Neuronal stem cell (in vitro differentiated cells): ENCODE data around the gene ESPN.

Source experiments
- DNase-seq: peaks from one replicate; pipeline ENCODE4 v3.0.0-alpha.2; 2013; ENCODE audit warnings: low spot score
- H2AFZ ChIP-seq: one replicate; pipeline ENCODE4 v1.6.1; 2013; ENCODE audit warnings: mild to moderate bottlenecking, low read length, inconsistent platforms
- H2AK5ac ChIP-seq: 2 replicates; pipeline ENCODE4 v1.6.1; 2013; ENCODE audit warnings: low read depth, mild to moderate bottlenecking, inconsistent platforms, low read length, moderate library complexity, mixed read lengths
- H2BK120ac ChIP-seq: 2 replicates; pipeline ENCODE4 v1.6.1; 2013; ENCODE audit warnings: low read depth, mild to moderate bottlenecking, inconsistent platforms, low read length, moderate library complexity, mixed read lengths
- H2BK12ac ChIP-seq: one replicate; pipeline ENCODE4 v1.6.1; 2013; ENCODE audit warnings: low read length, inconsistent platforms
- H2BK15ac ChIP-seq: 2 replicates; pipeline ENCODE4 v1.6.1; 2013; ENCODE audit warnings: mild to moderate bottlenecking, low read length, inconsistent platforms, mixed read lengths
- H2BK5ac ChIP-seq: one replicate; pipeline ENCODE4 v1.6.1; 2013; ENCODE audit warnings: inconsistent platforms, mild to moderate bottlenecking, low read length, moderate library complexity
- H3K14ac ChIP-seq: one replicate; pipeline ENCODE4 v1.6.1; 2013; ENCODE audit warnings: low read length, inconsistent platforms
- H3K18ac ChIP-seq: 2 replicates; pipeline ENCODE4 v1.6.1; 2013; ENCODE audit warnings: low read length, inconsistent platforms
- H3K23ac ChIP-seq: 2 replicates; pipeline ENCODE4 v1.6.1; 2013; ENCODE audit warnings: low read depth, mild to moderate bottlenecking, mixed read lengths, low read length, inconsistent platforms; ENCODE audit not compliant: poor library complexity
- H3K27ac ChIP-seq: replicated peaks from 3 replicates; pipeline ENCODE4 v1.5.1; 2013; ENCODE audit warnings: low read length, inconsistent platforms
- H3K27me3 ChIP-seq, 3 experiments: 2 replicates each; pipeline ENCODE4 v1.6.1; 2013; ENCODE audit warnings: low read length in 3 of 3, mild to moderate bottlenecking in 2 of 3, inconsistent platforms in 1 of 3, low read depth in 1 of 3, mixed read lengths in 1 of 3, moderate library complexity in 1 of 3; ENCODE audit not compliant: control insufficient read depth in 3 of 3, insufficient read depth in 3 of 3
- H3K36me3 ChIP-seq, 2 donors: replicated peaks in 1 of 2; 2 replicates each; pipeline ENCODE4 v1.6.1; 2013; ENCODE audit warnings: low read length in 2 of 2; ENCODE audit not compliant: control insufficient read depth in 2 of 2, insufficient read depth in 2 of 2
- H3K4ac ChIP-seq: 2 replicates; pipeline ENCODE4 v1.6.1; 2013; ENCODE audit warnings: inconsistent platforms, mild to moderate bottlenecking, low read length, moderate library complexity
- H3K4me1 ChIP-seq, 2 donors: 1 replicate in 1 of 2; 2 replicates in 1 of 2; pipeline ENCODE4 v1.6.1; 2013; ENCODE audit warnings: low read length in 2 of 2, low read depth in 1 of 2; ENCODE audit not compliant: control insufficient read depth in 2 of 2, insufficient read depth in 1 of 2
- H3K4me2 ChIP-seq: one replicate; pipeline ENCODE4 v1.6.1; 2013; ENCODE audit warnings: mild to moderate bottlenecking, low read length, inconsistent platforms; ENCODE audit not compliant: insufficient read depth, poor library complexity, severe bottlenecking
- H3K4me3 ChIP-seq, 2 donors: 2 replicates each; pipeline ENCODE4 v1.5.1; 2013; ENCODE audit warnings: low read length in 2 of 2, mild to moderate bottlenecking in 2 of 2, inconsistent platforms in 1 of 2, moderate library complexity in 1 of 2
- H3K79me1 ChIP-seq: one replicate; pipeline ENCODE4 v1.6.1; 2013; ENCODE audit warnings: low read depth, mild to moderate bottlenecking, inconsistent platforms, low read length, moderate library complexity
- H3K9ac ChIP-seq: one replicate; pipeline ENCODE4 v1.6.1; 2013; ENCODE audit warnings: mild to moderate bottlenecking, low read depth, low read length, inconsistent platforms; ENCODE audit not compliant: poor library complexity
- H3K9me3 ChIP-seq, 2 donors: replicated peaks in 1 of 2; 2 replicates each; pipeline versions ENCODE3 to v1.6.1; 2013; ENCODE audit warnings: low read length in 2 of 2, mild to moderate bottlenecking in 2 of 2, inconsistent platforms in 1 of 2, low read depth in 1 of 2, mixed read lengths in 1 of 2, moderate library complexity in 1 of 2; ENCODE audit not compliant: control insufficient read depth in 2 of 2, insufficient read depth in 1 of 2
- H4K8ac ChIP-seq: one replicate; pipeline ENCODE4 v1.6.1; 2013; ENCODE audit warnings: low read depth, mild to moderate bottlenecking, inconsistent platforms, low read length, moderate library complexity
- H4K91ac ChIP-seq: one replicate; pipeline ENCODE4 v1.6.1; 2013; ENCODE audit warnings: low read length, low read depth, mild to moderate bottlenecking, inconsistent platforms; ENCODE audit not compliant: poor library complexity
- WGBS, 2 donors: extraction: QIAGEN DNeasy Blood & Tissue Kit; methylation state at CpG; one replicate each; pipeline ENCODE4 v1.1.7; 2013; ENCODE audit warnings: missing lambda C conversion rate in 2 of 2, mixed read lengths in 1 of 2; ENCODE audit not compliant: insufficient read length in 2 of 2, insufficient replicate concordance in 1 of 2; ENCODE audit errors: extremely low coverage in 2 of 2; 5-methylcytosine and 5-hydroxymethylcytosine counted together

Gene ESPN

GRCh38 chr1:6461538-6462411 lies 37.2 kb downstream of the ESPN start:
- Histone ChIP-seq H3K14ac (no peak overlapping the region), H3K27ac (no peak overlapping the region), H3K9me3 (peaks cover 0 to 3% of the 10 kb centered on the region in 2 donors), H2AFZ (no peak overlapping the region), H3K23ac (peak overlapping the region; percentile 93), H3K4ac (no peak overlapping the region), H2BK15ac (no peak overlapping the region), H3K27me3 (peaks cover 0 to 9% (median 0%) of the 10 kb centered on the region in 3 experiments), H2BK5ac (peak overlapping the region; percentile 66), H3K79me1 (peaks cover 5% of the 10 kb centered on the region), H3K9ac (no peak overlapping the region), H4K91ac (no peak overlapping the region), H3K4me3 (no peak overlapping the region), H2BK120ac (no peak overlapping the region), H3K4me2 (no peak overlapping the region), H2BK12ac (no peak overlapping the region), H3K36me3 (peaks cover 10 to 28% of the 10 kb centered on the region in 2 donors), H2AK5ac (no peak overlapping the region), H3K18ac (peak overlapping the region; percentile 48), H4K8ac (no peak overlapping the region), H3K4me1 (peaks cover 0 to 3% of the 10 kb centered on the region in 2 donors)
- WGBS, 2 donors: no CpG with 5 or more reads among the region's 48 CpGs
- no peak for DNase-seq

- no peak overlapping the region for H3K4me3 ChIP-seq
- H2BK5ac ChIP-seq: peak overlapping the region; percentile 66
- H3K18ac ChIP-seq: no peak overlapping the region
- H2BK15ac ChIP-seq: no peak overlapping the region
- H2AK5ac ChIP-seq: no peak overlapping the region
- no peak for DNase-seq
- no peak overlapping the region for H3K4me2 ChIP-seq
- peaks cover 0 to 3% of the 10 kb centered on the region in 2 donors for H3K4me1 ChIP-seq
- H3K4ac ChIP-seq: no peak overlapping the region
- peaks cover 0 to 11% (median 0%) of the 10 kb centered on the region in 3 experiments for H3K27me3 ChIP-seq
- H3K9me3 ChIP-seq: peaks cover 0 to 3% of the 10 kb centered on the region in 2 donors
- no peak overlapping the region for H2BK120ac ChIP-seq
- WGBS, 2 donors: no CpG with 5 or more reads among the region's 13 CpGs
- peak overlapping the region; percentile 73 for H3K23ac ChIP-seq
- no peak overlapping the region for H3K27ac ChIP-seq
- H4K91ac ChIP-seq: no peak overlapping the region
- H2BK12ac ChIP-seq: no peak overlapping the region
- H3K14ac ChIP-seq: peak overlapping the region; percentile 56
- no peak overlapping the region for H4K8ac ChIP-seq
- no peak overlapping the region for H3K9ac ChIP-seq
- peaks cover 10 to 34% of the 10 kb centered on the region in 2 donors for H3K36me3 ChIP-seq
- H2AFZ ChIP-seq: no peak overlapping the region
- peaks cover 3% of the 10 kb centered on the region for H3K79me1 ChIP-seq
Observed at GRCh38 chr1:6462412-6463119, 38.0 kb downstream of the ESPN start.

- no peak overlapping the region for H3K27ac ChIP-seq
- no peak overlapping the region for H3K4me2 ChIP-seq
- peaks cover 0 to 3% of the 10 kb centered on the region in 2 donors for H3K4me1 ChIP-seq
- no peak overlapping the region for H3K14ac ChIP-seq
- H3K36me3 ChIP-seq: peaks cover 10 to 39% of the 10 kb centered on the region in 2 donors
- no peak for DNase-seq
- H2BK5ac ChIP-seq: no peak overlapping the region
- no peak overlapping the region for H2BK12ac ChIP-seq
- no peak overlapping the region for H2BK15ac ChIP-seq
- no peak overlapping the region for H2AFZ ChIP-seq
- peaks cover 0 to 3% of the 10 kb centered on the region in 2 donors for H3K9me3 ChIP-seq
- no peak overlapping the region for H4K91ac ChIP-seq
- H3K4me3 ChIP-seq: no peak overlapping the region
- H3K79me1 ChIP-seq: peaks cover 3% of the 10 kb centered on the region
- H4K8ac ChIP-seq: no peak overlapping the region
- peak overlapping the region; percentile 73 for H3K23ac ChIP-seq
- H2BK120ac ChIP-seq: no peak overlapping the region
- no peak overlapping the region for H2AK5ac ChIP-seq
- peaks cover 0 to 11% (median 0%) of the 10 kb centered on the region in 3 experiments for H3K27me3 ChIP-seq
- no peak overlapping the region for H3K9ac ChIP-seq
- H3K18ac ChIP-seq: no peak overlapping the region
- no CpG with 5 or more reads among the region's 1 CpG for WGBS, 2 donors
- H3K4ac ChIP-seq: no peak overlapping the region
Observed at GRCh38 chr1:6463120-6463412, 38.5 kb downstream of the ESPN start.

GRCh38 chr1:6464514-6464836 lies 39.9 kb downstream of the ESPN start:
- no peak overlapping the region for H4K8ac ChIP-seq
- DNase-seq: no peak
- no peak overlapping the region for H3K4me3 ChIP-seq
- no peak overlapping the region for H3K14ac ChIP-seq
- H2BK12ac ChIP-seq: no peak overlapping the region
- no peak overlapping the region for H4K91ac ChIP-seq
- H3K4me1 ChIP-seq: peaks cover 0 to 3% of the 10 kb centered on the region in 2 donors
- no peak overlapping the region for H2AFZ ChIP-seq
- no peak overlapping the region for H3K27ac ChIP-seq
- H3K9me3 ChIP-seq: peaks cover 0 to 3% of the 10 kb centered on the region in 2 donors
- H3K18ac ChIP-seq: no peak overlapping the region
- peaks cover 3% of the 10 kb centered on the region for H3K79me1 ChIP-seq
- H2BK120ac ChIP-seq: no peak overlapping the region
- peaks cover 0 to 11% (median 0%) of the 10 kb centered on the region in 3 experiments for H3K27me3 ChIP-seq
- H3K36me3 ChIP-seq: peaks cover 18 to 53% of the 10 kb centered on the region in 2 donors
- no peak overlapping the region for H2BK5ac ChIP-seq
- no peak overlapping the region for H2AK5ac ChIP-seq
- no peak overlapping the region for H3K9ac ChIP-seq
- H3K4me2 ChIP-seq: no peak overlapping the region
- no peak overlapping the region for H2BK15ac ChIP-seq
- no peak overlapping the region for H3K23ac ChIP-seq
- WGBS, 2 donors: no CpG with 5 or more reads among the region's 7 CpGs
- H3K4ac ChIP-seq: no peak overlapping the region
